Fibroblast of the conjunctiva (primary cell): ENCODE data around the gene IL1R2.

Source experiments
- DNase-seq: peaks from one replicate; pipeline ENCODE4 v3.0.0-alpha.2; 2010; ENCODE audit warnings: low read depth

IL1R2 gene, protein sequence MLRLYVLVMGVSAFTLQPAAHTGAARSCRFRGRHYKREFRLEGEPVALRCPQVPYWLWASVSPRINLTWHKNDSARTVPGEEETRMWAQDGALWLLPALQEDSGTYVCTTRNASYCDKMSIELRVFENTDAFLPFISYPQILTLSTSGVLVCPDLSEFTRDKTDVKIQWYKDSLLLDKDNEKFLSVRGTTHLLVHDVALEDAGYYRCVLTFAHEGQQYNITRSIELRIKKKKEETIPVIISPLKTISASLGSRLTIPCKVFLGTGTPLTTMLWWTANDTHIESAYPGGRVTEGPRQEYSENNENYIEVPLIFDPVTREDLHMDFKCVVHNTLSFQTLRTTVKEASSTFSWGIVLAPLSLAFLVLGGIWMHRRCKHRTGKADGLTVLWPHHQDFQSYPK

DNA sequence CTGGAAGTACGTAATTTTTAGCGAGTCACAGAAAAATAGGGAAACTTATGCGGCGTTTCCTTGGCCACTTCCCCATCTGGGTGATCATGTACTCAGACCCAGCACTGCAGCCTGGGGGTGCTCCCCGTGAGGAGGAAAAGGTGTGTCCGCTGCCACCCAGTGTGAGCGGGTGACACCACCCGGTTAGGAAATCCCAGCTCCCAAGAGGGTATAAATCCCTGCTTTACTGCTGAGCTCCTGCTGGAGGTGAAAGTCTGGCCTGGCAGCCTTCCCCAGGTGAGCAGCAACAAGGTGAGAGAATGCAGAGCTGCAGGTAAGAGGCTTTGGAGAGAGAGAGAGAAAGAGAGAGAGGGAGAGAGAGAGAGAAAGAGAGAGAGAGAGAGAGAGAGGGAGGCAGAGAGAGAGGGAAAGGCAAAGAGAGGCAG, at the start of gene IL1R2:
TSS of gene IL1R2 (plus strand) at position 240 of the 425 bp plus-strand sequence. CDS start 16,616 bp downstream, outside the sequence.
- no peak for DNase-seq

DNA sequence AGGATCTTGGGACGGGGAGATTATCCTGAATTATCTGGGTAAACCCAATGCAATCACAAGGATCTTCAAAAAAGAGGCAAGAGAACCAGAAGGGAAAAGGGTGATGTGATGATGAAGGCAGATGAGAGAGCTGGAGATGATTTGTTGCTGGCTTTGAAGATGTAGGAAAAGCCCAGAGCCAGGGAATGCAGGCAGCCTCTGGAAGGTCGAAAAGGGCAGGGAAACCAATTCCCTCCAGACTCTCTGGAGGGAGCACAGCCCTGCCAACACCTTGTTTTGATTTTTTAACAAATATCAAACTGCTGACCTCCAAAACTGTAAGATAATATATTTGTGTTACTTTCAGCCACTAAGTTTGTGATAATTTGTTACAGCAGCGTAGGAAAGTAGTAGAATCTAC, 48.9 kb upstream of the IL1R2 start:
- no peak for DNase-seq

DNA sequence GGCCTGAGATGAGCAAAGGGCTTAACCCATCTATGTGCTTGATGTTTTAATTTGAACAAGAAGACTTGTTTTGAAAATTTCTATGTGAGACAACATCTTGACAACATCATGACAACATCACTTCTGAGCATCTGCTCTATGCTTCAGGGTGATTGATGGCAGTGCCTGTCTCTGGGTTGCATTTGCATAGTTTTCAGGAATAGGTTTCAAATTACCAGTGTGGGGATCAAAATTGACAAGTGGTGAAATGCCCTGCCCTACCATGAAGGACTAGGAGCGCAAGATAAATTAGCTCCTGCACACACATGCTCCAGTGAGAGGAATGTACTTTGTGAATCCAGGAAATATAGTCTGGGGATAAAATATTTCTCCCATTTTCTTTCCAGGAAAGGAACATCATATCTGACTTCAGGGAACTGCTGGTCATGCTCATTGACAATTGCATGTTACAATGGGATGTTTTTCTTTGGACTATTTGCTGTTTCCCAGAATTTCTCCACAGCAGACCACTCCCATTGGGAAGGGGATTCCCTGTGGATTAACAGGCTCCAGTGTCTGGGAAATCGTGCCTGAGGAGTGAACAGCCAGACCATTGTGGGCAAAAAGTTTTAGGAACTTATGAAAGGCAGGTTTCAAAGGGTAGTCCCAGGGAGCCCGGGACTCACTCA, 45.3 kb upstream of the IL1R2 start:
- no peak for DNase-seq

GRCh38 chr2:101947374-101947773, 44.4 kb upstream of the IL1R2 start:
- no peak for DNase-seq

GRCh38 chr2:101948625-101949155, 43.1 kb upstream of the IL1R2 start:
- no peak for DNase-seq

DNA sequence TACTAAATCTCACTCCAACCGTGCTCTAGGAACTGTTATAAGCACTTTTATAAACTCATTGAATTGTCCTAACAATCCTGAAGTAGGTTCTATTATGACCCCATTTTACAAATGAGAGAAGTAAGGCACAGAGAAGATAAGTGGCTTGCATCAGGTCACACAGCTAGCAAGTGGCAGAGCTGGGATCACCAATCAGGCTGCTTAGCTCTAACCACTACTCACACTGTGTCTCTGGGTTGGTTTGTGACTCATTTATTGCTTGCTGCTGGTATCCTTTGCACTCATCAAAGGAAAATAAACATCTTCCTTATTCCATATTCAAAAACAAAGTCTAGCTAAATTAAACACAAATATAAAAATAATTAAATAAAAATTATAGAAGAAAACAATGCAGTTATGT, 42.5 kb upstream of the IL1R2 start:
- no peak for DNase-seq

- DNase-seq = no peak
Observed at GRCh38 chr2:101951296-101951695, 40.5 kb upstream of the IL1R2 start.

GRCh38 chr2:101952551-101952950, 39.2 kb upstream of the IL1R2 start:
- no peak for DNase-seq

DNA sequence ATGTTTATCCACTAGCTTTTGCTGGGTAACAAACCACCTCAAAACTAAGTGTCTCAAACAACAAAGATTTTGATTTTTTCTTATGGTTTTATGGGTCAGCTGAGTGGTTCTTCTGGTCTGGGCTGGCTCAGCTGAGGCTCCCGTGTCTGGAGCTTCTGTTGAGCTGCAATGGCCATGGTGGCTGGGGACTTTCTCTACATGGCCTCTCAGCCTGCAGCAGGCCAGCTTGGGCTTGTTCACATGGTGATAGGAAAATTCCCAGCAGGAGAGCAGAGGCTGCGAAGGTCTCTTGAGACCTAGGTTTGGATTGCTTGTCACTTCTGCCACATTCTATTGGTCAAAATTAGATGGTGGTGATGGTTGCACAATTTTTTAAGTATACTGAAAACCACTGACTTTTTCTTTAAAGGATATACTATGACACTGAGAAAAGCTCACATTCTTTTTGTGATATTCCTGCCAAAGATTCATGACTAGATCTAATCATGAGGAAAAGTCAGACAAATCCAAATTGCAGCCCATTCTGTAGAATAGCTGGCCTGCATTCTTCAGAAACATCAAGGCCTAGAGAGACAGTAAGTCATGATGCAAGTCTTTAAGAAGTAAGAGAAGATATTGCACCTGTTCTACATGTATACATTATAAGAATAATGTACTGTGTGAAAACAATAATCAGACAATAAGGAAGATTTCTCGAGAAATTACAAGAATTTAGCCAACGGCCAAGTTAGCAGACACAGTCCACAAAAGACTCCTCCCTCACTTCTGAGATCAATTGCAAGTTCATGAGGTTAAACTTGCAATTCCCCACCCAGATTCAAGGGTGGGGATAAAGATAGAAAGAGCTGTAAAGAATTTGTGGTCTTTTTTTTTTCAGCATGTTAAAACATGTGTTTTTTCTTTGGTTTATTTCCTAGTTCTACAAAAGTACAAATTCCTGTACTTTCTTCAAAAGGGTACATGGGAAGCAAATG, 35.0 kb upstream of the IL1R2 start:
- no peak for DNase-seq

GRCh38 chr2:101958061-101958460, 33.7 kb upstream of the IL1R2 start:
- no peak for DNase-seq

DNA sequence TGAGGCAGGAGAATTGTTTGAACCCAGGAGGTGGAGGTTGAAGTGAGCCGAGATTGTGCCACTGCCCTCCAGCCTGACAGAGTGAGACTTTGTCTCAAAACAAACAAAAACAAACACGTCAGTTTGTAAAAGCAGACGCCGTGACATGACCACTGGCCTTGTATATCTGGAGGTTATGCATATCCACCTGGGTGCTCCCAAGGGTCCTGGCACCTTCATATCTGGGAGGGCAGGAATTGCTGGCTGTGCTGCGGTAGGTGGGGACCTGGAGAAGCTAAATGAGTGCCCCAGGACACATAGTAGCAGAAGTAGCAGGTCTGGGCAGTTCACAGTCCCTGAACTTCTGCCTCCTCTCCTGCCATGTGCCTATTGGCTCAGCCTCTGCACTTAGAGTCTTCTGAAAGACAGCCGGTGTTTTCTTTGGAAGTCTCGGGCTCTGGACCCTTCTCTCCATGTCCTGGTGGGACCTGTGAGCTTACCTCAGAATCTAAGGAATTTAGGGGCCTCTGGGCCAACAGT, 30.9 kb upstream of the IL1R2 start:
- no peak for DNase-seq

DNA sequence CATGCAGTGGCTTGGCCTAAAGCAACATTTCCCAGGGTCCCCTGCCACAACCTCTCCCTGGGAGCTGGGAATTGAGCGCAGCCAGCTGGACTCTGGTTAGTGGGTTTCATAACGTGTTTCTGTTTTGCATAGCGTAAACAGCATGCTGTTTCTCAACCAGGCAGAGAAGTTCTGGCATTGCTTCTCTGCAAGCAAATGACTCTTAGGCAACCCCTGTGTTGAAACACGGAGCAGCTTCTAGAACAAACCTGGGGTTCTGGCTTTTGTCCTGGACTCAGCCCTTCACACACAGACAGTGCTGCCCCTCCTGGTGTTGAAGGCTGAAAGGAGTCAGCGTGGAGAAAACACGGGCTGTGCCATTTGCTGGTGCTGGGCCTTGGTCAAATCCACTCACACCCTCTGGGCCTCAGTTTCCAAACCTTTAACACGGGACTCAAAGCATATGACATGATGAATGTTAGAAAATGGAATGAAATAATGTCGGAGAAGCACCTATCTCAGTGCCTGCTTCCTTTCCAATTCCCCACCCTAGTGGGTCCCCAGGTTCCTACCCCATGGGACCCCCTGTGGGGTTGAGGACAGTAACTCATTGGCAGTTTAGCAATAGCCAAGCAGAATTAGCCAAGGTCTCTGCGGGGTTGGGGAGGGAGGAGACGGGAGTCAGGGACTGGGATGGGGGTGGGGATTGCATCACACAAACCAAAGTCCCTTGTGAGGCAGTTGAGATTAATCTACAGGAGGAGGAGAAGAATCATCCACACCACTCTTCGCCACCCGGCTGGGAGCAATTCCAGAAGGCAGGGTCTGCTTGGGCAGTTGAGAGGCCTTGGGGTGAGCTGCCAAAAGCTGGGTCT, 30.2 kb upstream of the IL1R2 start:
- peak; percentile 98 for DNase-seq

DNA sequence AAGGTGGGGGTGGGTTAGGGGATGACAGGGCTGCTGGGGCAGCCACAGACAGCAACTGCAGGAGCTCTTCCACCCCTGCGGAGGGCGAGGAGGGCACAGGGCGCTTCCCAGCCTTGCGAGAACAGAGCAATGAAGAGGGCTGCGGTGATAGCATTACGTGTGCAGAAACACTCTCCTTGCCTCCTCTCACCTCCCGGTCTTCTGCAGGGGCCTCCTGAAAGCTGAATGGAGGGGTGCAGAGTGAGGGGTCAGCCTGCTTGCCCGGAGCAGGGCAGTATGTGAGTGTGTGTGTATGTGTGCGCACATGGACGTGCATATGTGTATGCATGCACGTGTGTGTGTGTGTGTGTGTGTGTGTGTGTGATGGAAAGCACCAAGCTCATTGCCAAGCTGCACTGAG, 29.5 kb upstream of the IL1R2 start:
- no peak for DNase-seq

DNA sequence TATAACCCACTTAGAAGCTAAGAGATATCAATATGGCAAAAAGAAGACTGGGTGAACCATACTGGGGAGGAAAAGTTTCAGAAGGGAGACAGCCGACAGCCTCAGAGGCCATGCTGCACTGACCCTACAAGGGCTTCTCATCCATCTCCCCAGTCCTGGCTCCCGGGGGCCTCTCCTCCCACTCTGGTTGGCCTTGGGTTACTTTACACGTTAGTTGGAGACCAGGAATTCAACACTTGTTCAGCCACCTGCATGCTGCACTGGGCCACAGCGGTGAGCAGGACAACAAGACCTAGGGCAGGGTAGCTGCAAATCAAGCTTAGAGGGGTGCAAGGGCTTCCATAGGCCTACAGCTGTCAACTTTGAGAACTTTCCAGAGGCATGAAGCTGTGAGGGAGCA, 28.6 kb upstream of the IL1R2 start:
- DNase-seq = no peak

DNA sequence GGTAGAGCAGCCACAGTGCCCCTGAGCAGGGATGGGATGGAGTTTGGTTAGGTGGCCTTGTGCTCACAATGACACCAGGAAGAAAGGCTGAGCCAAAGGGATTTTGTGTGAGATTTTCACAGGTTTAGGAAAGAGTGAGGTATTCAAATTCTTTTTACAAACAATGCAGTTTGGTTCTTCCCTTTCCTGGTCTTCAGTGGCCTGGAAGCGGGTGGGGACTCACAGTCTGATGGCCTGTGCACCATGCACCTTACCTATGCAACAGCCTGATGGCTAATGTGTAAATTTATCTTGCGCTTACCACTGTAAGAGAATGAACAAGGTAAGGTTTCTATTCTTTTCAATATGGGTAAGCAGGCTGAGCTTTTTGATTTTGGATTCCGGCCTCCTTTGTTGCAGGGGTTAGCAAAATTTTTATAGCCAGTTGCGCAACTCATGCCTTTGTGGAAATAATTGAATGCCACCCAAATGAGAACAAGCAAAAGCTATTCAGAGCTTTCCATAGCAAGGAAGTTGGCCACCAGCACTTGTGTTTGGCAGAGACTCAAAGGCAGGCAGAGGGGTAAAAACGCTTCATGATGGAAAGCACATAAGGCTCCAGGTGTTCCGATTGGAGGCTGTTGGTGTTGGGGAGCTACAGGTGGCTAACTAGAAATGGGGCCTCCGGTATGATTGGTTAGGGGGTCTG, 23.8 kb upstream of the IL1R2 start:
- peak; percentile 41 for DNase-seq

- DNase-seq = no peak
Observed at GRCh38 chr2:101969723-101970122, 22.0 kb upstream of the IL1R2 start.

DNA sequence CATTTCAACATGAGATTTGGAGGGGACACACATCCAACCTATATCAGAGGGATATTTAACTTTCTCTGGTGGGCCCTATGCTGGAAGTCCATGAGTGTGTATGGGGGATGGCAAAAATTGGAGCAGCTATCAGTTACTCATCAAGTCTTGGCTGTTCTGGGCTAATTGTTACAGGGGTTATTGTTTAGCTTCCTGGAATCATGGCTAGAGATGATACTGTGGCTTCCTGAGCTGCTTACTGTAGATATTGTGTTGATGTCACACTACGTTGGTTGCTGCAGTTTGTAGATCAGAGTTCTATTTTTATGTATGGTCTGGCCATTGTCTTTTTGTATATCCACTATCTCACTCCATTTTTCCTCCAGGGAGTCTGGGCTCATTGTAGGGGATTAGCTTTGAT, 20.9 kb upstream of the IL1R2 start:
- DNase-seq = no peak

DNA sequence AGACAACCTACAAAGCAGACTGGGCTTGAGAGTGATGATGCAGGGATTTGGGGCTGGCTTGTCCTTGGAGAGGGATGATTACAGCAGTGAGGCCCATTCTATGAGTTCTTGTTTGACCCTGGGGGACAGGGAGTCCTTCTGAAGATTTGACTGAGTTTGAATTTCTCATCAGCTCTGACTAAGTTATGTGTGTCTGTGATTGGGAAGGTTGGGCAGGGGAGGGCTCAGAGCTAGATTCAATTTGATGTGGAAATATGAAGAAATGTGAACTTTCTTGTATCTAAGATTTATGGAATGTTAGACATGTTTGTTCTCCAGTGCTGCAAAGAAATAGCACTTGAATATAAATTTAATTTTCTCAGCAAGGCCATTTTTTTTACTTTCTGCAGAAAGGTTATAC, 19.9 kb upstream of the IL1R2 start:
- DNase-seq = no peak

DNA sequence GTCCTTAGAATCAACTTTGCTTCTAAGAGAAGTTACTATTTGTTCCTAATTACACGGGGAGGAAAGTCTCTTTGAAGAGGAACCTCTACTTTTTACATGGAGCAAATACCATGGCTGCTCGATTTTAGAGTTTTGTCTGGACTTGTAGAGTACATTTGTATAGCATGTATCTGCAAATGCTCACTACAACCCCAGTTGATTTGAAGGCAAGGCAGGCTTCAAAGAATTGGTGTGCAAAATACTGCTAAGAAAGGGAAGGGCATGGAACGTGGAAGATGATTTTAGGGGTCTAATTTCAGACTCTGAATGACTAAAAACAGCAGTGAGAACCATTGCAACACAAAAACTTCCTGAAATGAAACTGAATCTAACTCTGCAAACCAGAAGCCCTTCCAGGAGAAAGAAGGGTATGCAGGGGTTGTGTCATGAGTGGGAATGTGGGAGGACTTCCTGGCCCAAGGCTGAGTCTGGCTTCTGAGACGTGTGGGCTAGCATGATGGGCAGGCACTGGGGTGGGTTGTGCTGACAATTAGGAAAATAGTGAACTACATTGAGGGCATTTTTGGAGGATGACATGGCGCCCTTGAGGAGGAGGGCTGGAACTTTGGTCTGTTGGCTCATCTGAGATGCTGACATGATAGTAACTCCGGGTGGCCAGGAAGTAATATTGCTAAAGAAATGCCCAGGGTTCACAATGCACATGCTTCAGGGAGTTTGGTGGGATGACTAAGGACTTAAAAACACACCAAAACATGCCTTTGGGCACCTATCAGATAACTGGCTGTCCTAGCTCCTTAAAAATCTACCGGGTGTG, 18.9 kb upstream of the IL1R2 start:
- peak; percentile 50 for DNase-seq
